IMR-90 (cell line): ENCODE measurements around the gene ITCH. TPM values are rescaled to one million over a fixed set of nuclear protein-coding genes. Genes with fewer than 3 reads are reported as not detected.
A peak's percentile ranks its signal among the peaks of the same experiment; 100 is the strongest.

Source experiments
- ATAC-seq: fragments of 200-7000 bp; cut with Tn5 transposase; 2 replicates; pipeline ENCODE4 v1.9.1; 2020; ENCODE audit warnings: low read depth, mild to moderate bottlenecking, moderate library complexity
- BruUV-seq: library from RNA; stranded (reverse); fragments of 400-500 nt; replicated peaks from 2 replicates; lab custom pipeline; 2021; lab: Mats Ljungman, UMichigan
- CTCF ChIA-PET: fragments of 300-600 bp; formaldehyde crosslinking; extraction: SDS; loops from one replicate; lab custom pipeline; 2021; ENCODE audit warnings: antibody characterized with exemption; lab: Yijun Ruan, JAX
- POLR2A ChIA-PET: fragments of 300-600 bp; sonication (Branson Sonifier 250); formaldehyde crosslinking; loops from one replicate; lab custom pipeline; 2022; ENCODE audit warnings: antibody characterized with exemption; ENCODE audit not compliant: unreplicated experiment; lab: Charles Lee
- DNase-seq: peaks from one replicate; pipeline ENCODE4 v3.0.0; 2013
- H2AFZ ChIP-seq: replicated peaks from 2 replicates; pipeline ENCODE3; 2013; ENCODE audit warnings: low read length, mild to moderate bottlenecking; ENCODE audit not compliant: poor library complexity
- H2AK5ac ChIP-seq: 2 replicates; pipeline ENCODE4 v1.6.1; 2013; ENCODE audit warnings: low read depth, low read length, inconsistent platforms
- H2AK9ac ChIP-seq: replicated peaks from 2 replicates; pipeline ENCODE3; 2013; ENCODE audit warnings: mild to moderate bottlenecking, low read depth, low read length, moderate library complexity; ENCODE audit not compliant: poor library complexity
- H2BK120ac ChIP-seq: 2 replicates; pipeline ENCODE4 v1.6.1; 2013; ENCODE audit warnings: low read depth, low read length, inconsistent platforms
- H2BK15ac ChIP-seq: 3 replicates; pipeline ENCODE4 v1.6.1; 2013; ENCODE audit warnings: low read depth, low read length, inconsistent platforms
- H2BK20ac ChIP-seq: 2 replicates; pipeline ENCODE4 v1.6.1; 2013; ENCODE audit warnings: low read depth, mild to moderate bottlenecking, inconsistent platforms, low read length, moderate library complexity
- H2BK5ac ChIP-seq: 2 replicates; pipeline ENCODE4 v1.6.1; 2013; ENCODE audit warnings: mild to moderate bottlenecking, low read depth, low read length, inconsistent platforms; ENCODE audit not compliant: poor library complexity, severe bottlenecking
- H3K14ac ChIP-seq: replicated peaks from 2 replicates; pipeline ENCODE4 v1.6.1; 2013; ENCODE audit warnings: low read depth, low read length, inconsistent platforms
- H3K18ac ChIP-seq: 2 replicates; pipeline ENCODE4 v1.6.1; 2013; ENCODE audit warnings: low read depth, low read length, control low read depth
- H3K23ac ChIP-seq: 2 replicates; pipeline ENCODE4 v1.6.1; 2013; ENCODE audit warnings: low read depth, low read length, inconsistent platforms
- H3K27ac ChIP-seq: 2 replicates; pipeline ENCODE4 v1.5.1; 2013; ENCODE audit warnings: mild to moderate bottlenecking, control low read depth, low read length; ENCODE audit not compliant: insufficient read depth
- H3K27me3 ChIP-seq: 2 replicates; pipeline ENCODE4 v1.6.1; 2013; ENCODE audit warnings: low read length; ENCODE audit not compliant: control insufficient read depth, insufficient read depth
- H3K36me3 ChIP-seq: 2 replicates; pipeline ENCODE4 v1.6.1; 2013; ENCODE audit warnings: low read length, mixed read lengths; ENCODE audit not compliant: control insufficient read depth, insufficient read depth
- H3K4ac ChIP-seq: 2 replicates; pipeline ENCODE4 v1.6.1; 2013; ENCODE audit warnings: low read depth, low read length, inconsistent platforms
- H3K4me1 ChIP-seq: 2 replicates; pipeline ENCODE4 v1.6.1; 2013; ENCODE audit warnings: low read length, mixed read lengths; ENCODE audit not compliant: control insufficient read depth, insufficient read depth
- H3K4me2 ChIP-seq: 2 replicates; pipeline ENCODE4 v1.6.1; 2013; ENCODE audit warnings: low read depth, mild to moderate bottlenecking, control low read depth, low read length, moderate library complexity
- H3K4me3 ChIP-seq: 2 replicates; pipeline ENCODE4 v1.5.1; 2013; ENCODE audit warnings: low read depth, mild to moderate bottlenecking, control low read depth, low read length, moderate library complexity; ENCODE audit not compliant: insufficient read depth
- H3K56ac ChIP-seq: 2 replicates; pipeline ENCODE4 v1.6.1; 2013; ENCODE audit warnings: low read length, inconsistent platforms; ENCODE audit not compliant: insufficient read depth; ENCODE audit errors: extremely low read depth
- H3K79me1 ChIP-seq, 2 experiments: 2 replicates each; pipeline ENCODE4 v1.6.1; 2013; ENCODE audit warnings: low read length in 2 of 2, inconsistent platforms in 1 of 2, low read depth in 1 of 2
- H3K9ac ChIP-seq: 2 replicates; pipeline ENCODE4 v1.6.1; 2013; ENCODE audit warnings: low read depth, low read length, control low read depth
- H3K9me1 ChIP-seq: 2 replicates; pipeline ENCODE4 v1.6.1; 2013; ENCODE audit warnings: low read length, inconsistent platforms; ENCODE audit not compliant: insufficient read depth
- H3K9me3 ChIP-seq: 2 replicates; pipeline ENCODE4 v1.6.1; 2013; ENCODE audit warnings: low read length; ENCODE audit not compliant: control insufficient read depth, insufficient read depth
- H4K20me1 ChIP-seq: 2 replicates; pipeline ENCODE4 v1.6.1; 2013; ENCODE audit warnings: low read length, inconsistent platforms; ENCODE audit not compliant: insufficient read depth
- H4K5ac ChIP-seq: 2 replicates; pipeline ENCODE4 v1.6.1; 2013; ENCODE audit warnings: mild to moderate bottlenecking, low read depth, low read length, control low read depth
- H4K8ac ChIP-seq, 2 experiments: 2 replicates each; pipeline ENCODE4 v1.6.1; 2013; ENCODE audit warnings: low read depth in 2 of 2, low read length in 2 of 2, control low read depth in 1 of 2, inconsistent platforms in 1 of 2
- H4K91ac ChIP-seq: 2 replicates; pipeline ENCODE4 v1.6.1; 2013; ENCODE audit warnings: low read depth, low read length, inconsistent platforms; ENCODE audit not compliant: insufficient read depth
- CHD1 ChIP-seq: IDR thresholded peaks from 2 replicates; pipeline ENCODE4 v1.6.1; 2012; ENCODE audit warnings: low read depth, low read length, improper control_type of control experiment
- MAFK ChIP-seq: IDR thresholded peaks from 2 replicates; pipeline ENCODE4 v1.6.1; 2012; ENCODE audit warnings: low read depth, low read length, improper control_type of control experiment
- MAZ ChIP-seq: IDR thresholded peaks from 2 replicates; pipeline ENCODE4 v1.6.1; 2012; ENCODE audit warnings: low read depth, mild to moderate bottlenecking, low read length, improper control_type of control experiment, moderate library complexity, borderline replicate concordance
- NFE2L2 ChIP-seq: fragments of 150-350 bp; IDR thresholded peaks from 2 replicates; pipeline ENCODE4 v1.6.1; 2016; ENCODE audit warnings: low read depth, mild to moderate bottlenecking, low read length
- RCOR1 ChIP-seq: IDR thresholded peaks from 2 replicates; pipeline ENCODE4 v1.6.1; 2012; ENCODE audit warnings: mild to moderate bottlenecking, low read length, improper control_type of control experiment; ENCODE audit not compliant: insufficient replicate concordance
- RFX5 ChIP-seq: IDR thresholded peaks from 2 replicates; pipeline ENCODE4 v1.8.0; 2012; ENCODE audit warnings: low read depth, mild to moderate bottlenecking, low read length, moderate library complexity
- WGBS, 2 experiments: methylation state at CpG; one replicate each; pipeline versions ENCODE4 v1.1.5 to v1.1.7; 2013; ENCODE audit warnings: missing lambda C conversion rate in 2 of 2; ENCODE audit not compliant: insufficient read length in 1 of 2; ENCODE audit errors: extremely low coverage in 2 of 2; 5-methylcytosine and 5-hydroxymethylcytosine counted together
- dilution Hi-C: fragments of 300-500 bp; cut with HindIII; formaldehyde crosslinking; loops from one replicate; pipeline ENCODE4 v1.14.3; 2018; ENCODE audit warnings: low sequenced_read_pairs; ENCODE audit not compliant: unreplicated experiment
- in situ Hi-C: fragments of 300-500 bp; cut with MboI; formaldehyde crosslinking; loops from 3 replicates; pipeline ENCODE4 v1.14.3; 2019; ENCODE audit warnings: low sequenced_read_pairs, inconsistent platforms, mixed read lengths
- intact Hi-C: fragments of 100-400 bp; cut with micrococcal nuclease; formaldehyde crosslinking; loops from 2 replicates; pipeline ENCODE4 v1.10.0; 2022
- polyA plus RNA-seq, 3 experiments: library from polyadenylated mRNA; depleted of rRNA; stranded (reverse); fragments of >200 nt; gene quantifications; 2 replicates each; pipeline ENCODE4 v1.2.3, GENCODE V29; 2012; ENCODE audit warnings: low replicate concordance in 1 of 3
- total RNA-seq: library from RNA; depleted of rRNA; stranded (reverse); fragments of >200 nt; gene quantifications from 2 replicates; pipeline ENCODE4 v1.2.3, GENCODE V29; 2012

The ITCH gene
- total and polyA plus RNA-seq, 2 of the 4 experiments (the other 2 are of a cell fraction) = 12.7 to 94.6 TPM

DNA sequence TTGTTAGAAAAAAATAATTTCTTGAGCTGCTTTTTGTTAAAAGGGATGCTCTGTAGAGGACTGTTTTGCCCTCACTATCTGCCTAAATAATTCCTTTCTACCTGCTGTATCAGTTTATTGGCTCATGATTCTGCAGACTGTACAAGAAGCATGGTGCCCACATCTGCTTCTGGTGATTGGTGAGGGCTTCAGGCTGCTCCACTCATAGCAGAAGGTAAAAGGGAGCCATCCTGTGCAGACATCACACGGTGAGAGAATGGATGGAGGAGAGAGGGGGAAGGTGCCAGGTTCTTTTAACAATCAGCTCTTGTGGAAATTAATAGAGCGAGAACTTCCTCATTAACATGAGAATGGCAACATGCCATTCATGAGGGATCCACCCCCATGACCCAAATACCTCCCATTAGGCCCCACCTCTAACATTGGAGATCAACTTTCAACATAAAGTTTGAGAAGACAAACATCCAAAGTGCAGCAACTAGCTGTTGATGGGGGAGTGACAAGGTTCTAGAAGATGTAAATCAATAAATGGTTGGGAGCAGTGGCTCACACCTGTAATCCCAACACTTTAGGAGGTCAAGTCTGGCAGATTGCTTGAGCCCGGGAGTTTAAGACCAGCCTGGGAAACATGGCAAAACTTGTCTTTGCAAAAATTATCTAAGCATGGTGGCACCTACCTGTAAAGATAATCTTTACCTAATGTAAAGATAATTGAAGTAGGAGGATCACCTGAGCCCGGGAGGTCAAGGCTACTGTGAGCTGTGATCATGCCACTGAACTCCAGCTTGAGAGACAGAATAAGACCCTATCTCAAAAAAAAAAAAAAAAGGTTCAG, 44.2 kb upstream of the ITCH start (continued):
- TF ChIP-seq RFX5 (no peak), MAZ (no peak), RCOR1 (no peak), NFE2L2 (no peak)

- H2BK120ac ChIP-seq = no peak overlapping the region
- H3K56ac ChIP-seq = no peak overlapping the region
- 80% methylated on average over 2 of the region's 3 CpGs; no CpG with 5 or more reads in 1 of the 2 experiments for WGBS, 2 experiments
- no peak overlapping the region for H3K23ac ChIP-seq
- dilution Hi-C loops = no loop called here
- H2AK5ac ChIP-seq = no peak overlapping the region
- H3K9me1 ChIP-seq = peaks cover 8% of the 10 kb centered on the region
- no peak overlapping the region for H2AFZ ChIP-seq
- H4K91ac ChIP-seq = no peak overlapping the region
- no peak overlapping the region for H2AK9ac ChIP-seq
- peak overlapping the region; percentile 66; the same call in 1 of the 2 replicates for H3K14ac ChIP-seq
- no peak overlapping the region for H3K4me3 ChIP-seq
- intact Hi-C loops = no loop called here
- no peak overlapping the region for H2BK5ac ChIP-seq
- no peaks in the 10 kb centered on the region for H3K9me3 ChIP-seq
- no peak overlapping the region for H2BK20ac ChIP-seq
- no peak overlapping the region for H4K8ac ChIP-seq
- TF ChIP-seq CHD1 = no peak
- TF ChIP-seq MAFK = no peak
- no peak overlapping the region for H3K9ac ChIP-seq
- ATAC-seq (no peak), DNase-seq (no peak)
- H3K27ac ChIP-seq = no peak overlapping the region
- CTCF ChIA-PET = no interaction called here
- H3K36me3 ChIP-seq = no peaks in the 10 kb centered on the region
- no TSS peak for BruUV-seq
- in situ Hi-C loops = no loop called here
- 0 out of 4 replicates have a peak, but pooled peaks cover 0 to 3% of the 10 kb centered on the region in 2 experiments for H3K79me1 ChIP-seq
- no peak overlapping the region for H2BK15ac ChIP-seq
- POLR2A ChIA-PET = no interaction called here
- no peaks in the 10 kb centered on the region; the same call in 1 of the 2 replicates for H3K27me3 ChIP-seq
- no peak overlapping the region for H3K4ac ChIP-seq
- H4K5ac ChIP-seq = no peak overlapping the region
- H4K20me1 ChIP-seq = no peaks in the 10 kb centered on the region
- H3K4me2 ChIP-seq = no peak overlapping the region
- peaks cover 4% of the 10 kb centered on the region for H3K4me1 ChIP-seq
- H3K18ac ChIP-seq = no peak overlapping the region
Measured at GRCh38 chr20:34320861-34321260, 42.2 kb upstream of the ITCH start.
